CD14-positive monocyte (primary cell): ENCODE measurements around the gene STK36. TPM values are rescaled to one million over a fixed set of nuclear protein-coding genes. Genes with fewer than 3 reads are reported as not detected.

Source experiments
- DNase-seq, 3 donors: peaks; one replicate each; pipeline ENCODE4 v3.0.0-alpha.2; 2011 to 2022
- H2AFZ ChIP-seq: 2 replicates; pipeline ENCODE4 v1.6.0; 2012; ENCODE audit warnings: mild to moderate bottlenecking, low read depth, low read length, inconsistent platforms; ENCODE audit not compliant: insufficient read depth, poor library complexity, severe bottlenecking
- H3K27ac ChIP-seq, 2 donors: 1 replicate in 1 of 2; 2 replicates in 1 of 2; pipeline ENCODE4 v1.5.1; 2012 to 2013; ENCODE audit warnings: low read length in 2 of 2, control low read depth in 1 of 2, inconsistent platforms in 1 of 2, low read depth in 1 of 2, mild to moderate bottlenecking in 1 of 2
- H3K27me3 ChIP-seq, 2 donors: one replicate each; pipeline versions ENCODE4 v1.6.0 to v1.6.1; 2011 to 2013; ENCODE audit warnings: low read length in 2 of 2; ENCODE audit not compliant: control insufficient read depth in 2 of 2, insufficient read depth in 2 of 2
- H3K36me3 ChIP-seq, 2 donors: replicated peaks in 1 of 2; 1 replicate in 1 of 2; 2 replicates in 1 of 2; pipeline versions ENCODE4 v1.5.1 to v1.6.1; 2012 to 2013; ENCODE audit warnings: low read length in 2 of 2, control low read depth in 1 of 2, inconsistent platforms in 1 of 2, mild to moderate bottlenecking in 1 of 2; ENCODE audit not compliant: insufficient read depth in 2 of 2, control insufficient read depth in 1 of 2
- H3K4me1 ChIP-seq, 2 donors: 1 replicate in 1 of 2; 2 replicates in 1 of 2; pipeline versions ENCODE4 v1.5.1 to v1.6.1; 2012 to 2013; ENCODE audit warnings: low read length in 2 of 2, control low read depth in 1 of 2, inconsistent platforms in 1 of 2, mild to moderate bottlenecking in 1 of 2, moderate library complexity in 1 of 2; ENCODE audit not compliant: insufficient read depth in 2 of 2, control insufficient read depth in 1 of 2
- H3K4me2 ChIP-seq: replicated peaks from 2 replicates; pipeline ENCODE3; 2012; ENCODE audit warnings: low read length, moderate library complexity, mild to moderate bottlenecking; ENCODE audit not compliant: poor library complexity, severe bottlenecking; ENCODE audit errors: extremely low read depth
- H3K4me3 ChIP-seq, 3 experiments: fragments of 200-600 bp in 1 of 3; sonication (generic) in 1 of 3; replicated peaks in 1 of 3; 1 replicate in 2 of 3; 2 replicates in 1 of 3; pipeline ENCODE4 v1.5.1; 2011 to 2013; ENCODE audit warnings: low read length in 3 of 3, mild to moderate bottlenecking in 3 of 3, control low read depth in 2 of 3, low read depth in 2 of 3, inconsistent platforms in 1 of 3, moderate library complexity in 1 of 3
- H3K79me2 ChIP-seq: 2 replicates; pipeline ENCODE4 v1.6.0; 2012; ENCODE audit warnings: mild to moderate bottlenecking, control low read depth, inconsistent platforms, low read length, moderate library complexity; ENCODE audit not compliant: insufficient read depth
- H3K9ac ChIP-seq: 2 replicates; pipeline ENCODE4 v1.6.0; 2017; ENCODE audit warnings: low read length, mild to moderate bottlenecking; ENCODE audit not compliant: insufficient read depth, poor library complexity, severe bottlenecking
- H3K9me3 ChIP-seq, 2 donors: replicated peaks in 1 of 2; 1 replicate in 1 of 2; 2 replicates in 1 of 2; pipeline versions ENCODE4 v1.5.1 to v1.6.1; 2012 to 2013; ENCODE audit warnings: low read length in 2 of 2, control low read depth in 1 of 2; ENCODE audit not compliant: control insufficient read depth in 1 of 2, insufficient read depth in 1 of 2
- H4K20me1 ChIP-seq: 2 replicates; pipeline ENCODE4 v1.6.0; 2012; ENCODE audit warnings: mild to moderate bottlenecking, low read length, control low read depth, moderate library complexity; ENCODE audit not compliant: insufficient read depth
- H3K27ac Mint-ChIP-seq, 7 donors: one replicate each; pipeline ENCODE4 v1.8.0; 2020; ENCODE audit warnings: mild to moderate bottlenecking in 7 of 7, mixed read lengths in 7 of 7, moderate library complexity in 6 of 7, inconsistent platforms in 2 of 7
- H3K27me3 Mint-ChIP-seq, 3 donors: one replicate each; pipeline ENCODE4 v1.8.0; 2021 to 2022; ENCODE audit warnings: low read depth in 3 of 3, mild to moderate bottlenecking in 3 of 3, mixed read lengths in 3 of 3, moderate library complexity in 3 of 3, inconsistent platforms in 1 of 3
- H3K36me3 Mint-ChIP-seq, 2 donors: one replicate each; pipeline ENCODE4 v1.8.0; 2020; ENCODE audit warnings: mixed read lengths in 2 of 2, inconsistent platforms in 1 of 2, mild to moderate bottlenecking in 1 of 2
- H3K4me1 Mint-ChIP-seq: one replicate; pipeline ENCODE4 v1.8.0; 2020; ENCODE audit warnings: mild to moderate bottlenecking, mixed read lengths
- H3K4me3 Mint-ChIP-seq, 2 donors: one replicate each; pipeline ENCODE4 v1.8.0; 2020; ENCODE audit warnings: mild to moderate bottlenecking in 2 of 2, mixed read lengths in 2 of 2, moderate library complexity in 1 of 2
- H3K9me3 Mint-ChIP-seq, 7 donors: one replicate each; pipeline ENCODE4 v1.8.0; 2020 to 2022; ENCODE audit warnings: mixed read lengths in 7 of 7, mild to moderate bottlenecking in 6 of 7, moderate library complexity in 6 of 7, inconsistent platforms in 2 of 7
- WGBS: methylation state at CpG from one replicate; pipeline ENCODE4 v1.1.5; 2013; ENCODE audit warnings: missing lambda C conversion rate; ENCODE audit not compliant: insufficient coverage; 5-methylcytosine and 5-hydroxymethylcytosine counted together
- intact Hi-C, 2 donors: fragments of 100-400 bp; cut with micrococcal nuclease; formaldehyde crosslinking; loops; one replicate each; pipeline versions ENCODE4 v1.15.0 to v1.15.1; 2023
- polyA plus RNA-seq, 3 donors: library from polyadenylated mRNA; depleted of rRNA in 1 of 3; unstranded in 2 of 3; stranded (reverse) in 1 of 3; fragments of 300-500 nt in 2 of 3; fragments of >200 nt in 1 of 3; fragmentation: Illumina TruSeq in 2 of 3; gene quantifications; 1 replicate in 2 of 3; 2 replicates in 1 of 3; pipeline ENCODE4 v1.2.3, GENCODE V29; 2012 to 2021
- TF ChIP-seq, protein P1 (sequence below): fragments of 200-600 bp; IDR thresholded peaks from one replicate; pipeline ENCODE4 v1.8.0; 2022; ENCODE audit warnings: antibody characterized with exemption, mild to moderate bottlenecking

Gene STK36
- polyA plus RNA-seq, 3 donors, result 1.3 to 36.2 (median 3.3) TPM

DNA sequence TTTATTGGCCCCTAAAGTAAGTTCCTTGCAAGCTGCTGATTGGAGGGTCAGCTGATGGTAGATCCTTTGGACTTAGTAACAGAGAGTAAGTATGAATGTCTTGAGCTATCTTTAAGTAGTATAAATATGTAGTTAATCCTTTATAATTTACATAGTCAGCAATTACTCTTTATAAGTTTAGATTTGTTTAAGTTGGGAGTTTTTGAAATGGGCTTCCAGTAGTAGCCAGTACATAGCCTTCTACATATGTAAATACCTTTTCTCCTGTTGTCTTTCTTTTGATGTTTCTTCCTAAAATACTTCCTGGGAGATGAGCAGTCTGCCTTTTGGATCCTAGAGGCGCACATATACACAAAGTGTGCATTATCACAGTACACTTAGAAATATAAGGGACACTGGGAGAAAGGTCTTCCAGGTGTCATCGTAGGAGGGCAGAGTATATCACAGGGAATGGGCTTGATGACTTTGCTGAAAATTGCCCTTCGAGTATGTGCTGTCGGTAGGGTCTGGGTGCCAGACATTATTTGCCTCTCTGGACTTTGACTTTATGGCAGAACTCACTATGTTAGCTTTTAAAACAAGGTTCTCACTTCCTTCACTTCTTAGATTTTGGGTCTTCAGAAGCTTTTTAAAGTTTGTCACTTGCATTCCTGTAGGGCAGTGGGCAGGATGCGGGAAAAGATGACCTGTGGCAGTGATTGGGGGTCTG, 60.3 kb downstream of the STK36 start:
- H3K36me3 Mint-ChIP-seq, result peaks cover 39 to 53% of the 10 kb centered on the region in 2 donors
- peak overlapping the region in 1 of 2 donors; percentile 35 for H3K4me3 Mint-ChIP-seq

DNA sequence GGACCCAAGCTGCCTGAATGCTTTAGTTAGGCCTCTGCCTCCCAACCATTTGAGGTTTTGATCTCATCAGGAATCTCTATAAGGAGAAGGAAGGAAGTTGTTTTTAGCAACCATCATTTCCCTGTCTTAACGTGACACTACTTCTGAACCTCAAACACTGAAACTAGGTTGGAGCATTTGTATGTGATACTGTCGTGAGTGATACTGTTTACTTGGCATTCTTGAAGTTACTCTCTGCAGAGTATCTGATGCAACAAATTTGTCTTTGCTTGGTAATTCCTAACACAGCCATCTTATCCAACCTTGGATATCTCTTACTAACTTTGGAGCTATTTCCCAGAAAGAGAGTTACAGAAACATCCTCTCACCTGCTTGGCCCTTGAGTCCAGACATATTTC, 60.9 kb downstream of the STK36 start:
- peak overlapping the region; percentile 98 to 100 (median 100) for H3K27ac Mint-ChIP-seq
- Histone ChIP-seq H3K4me3 (peak overlapping the region in 1 of 3 experiments; percentile 29), H3K4me1 (peaks cover 51 to 56% of the 10 kb centered on the region in 2 donors), H3K4me2 (peak overlapping the region; percentile 6), H3K9me3 (peaks cover 0 to under 1% of the 10 kb centered on the region in 2 donors), H3K36me3 (peaks cover 9 to 14% of the 10 kb centered on the region in 2 donors), H4K20me1 (no peaks in the 10 kb centered on the region), H3K9ac (peak overlapping the region; percentile 70), H3K27me3 (no peaks in the 10 kb centered on the region), H3K79me2 (peaks cover 60% of the 10 kb centered on the region), H2AFZ (no peak overlapping the region), H3K27ac (peak overlapping the region; percentile 95 to 99)
- peaks cover 43 to 53% of the 10 kb centered on the region in 2 donors for H3K36me3 Mint-ChIP-seq
- TF ChIP-seq, protein P1, sequence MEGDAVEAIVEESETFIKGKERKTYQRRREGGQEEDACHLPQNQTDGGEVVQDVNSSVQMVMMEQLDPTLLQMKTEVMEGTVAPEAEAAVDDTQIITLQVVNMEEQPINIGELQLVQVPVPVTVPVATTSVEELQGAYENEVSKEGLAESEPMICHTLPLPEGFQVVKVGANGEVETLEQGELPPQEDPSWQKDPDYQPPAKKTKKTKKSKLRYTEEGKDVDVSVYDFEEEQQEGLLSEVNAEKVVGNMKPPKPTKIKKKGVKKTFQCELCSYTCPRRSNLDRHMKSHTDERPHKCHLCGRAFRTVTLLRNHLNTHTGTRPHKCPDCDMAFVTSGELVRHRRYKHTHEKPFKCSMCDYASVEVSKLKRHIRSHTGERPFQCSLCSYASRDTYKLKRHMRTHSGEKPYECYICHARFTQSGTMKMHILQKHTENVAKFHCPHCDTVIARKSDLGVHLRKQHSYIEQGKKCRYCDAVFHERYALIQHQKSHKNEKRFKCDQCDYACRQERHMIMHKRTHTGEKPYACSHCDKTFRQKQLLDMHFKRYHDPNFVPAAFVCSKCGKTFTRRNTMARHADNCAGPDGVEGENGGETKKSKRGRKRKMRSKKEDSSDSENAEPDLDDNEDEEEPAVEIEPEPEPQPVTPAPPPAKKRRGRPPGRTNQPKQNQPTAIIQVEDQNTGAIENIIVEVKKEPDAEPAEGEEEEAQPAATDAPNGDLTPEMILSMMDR, result no peak
- H3K27me3 Mint-ChIP-seq, result peaks cover 0 to 1% (median 0%) of the 10 kb centered on the region in 3 donors
- peaks cover 1 to 11% (median 3%) of the 10 kb centered on the region in 7 donors for H3K9me3 Mint-ChIP-seq
- peak overlapping the region; percentile 5 to 33 for H3K4me3 Mint-ChIP-seq
- DNase-seq, result peak; percentile 45 to 64 (median 64)
- intact Hi-C loops, result loop anchor here in 1 of 2 donors (1.0 to 5.0 kb wide), 3 partner anchors 12 to 105 kb away; no protein-coding TSS in a partner anchor
- WGBS, result no CpG with 5 or more reads among the region's 2 CpGs
- peaks cover 67% of the 10 kb centered on the region for H3K4me1 Mint-ChIP-seq

More for the DNA sequence above, 60.3 kb downstream of the STK36 start:
- Histone ChIP-seq H3K9me3 (peaks cover 6% of the 10 kb centered on the region in 2 donors), H2AFZ (no peak overlapping the region), H3K4me1 (peaks cover 51 to 56% of the 10 kb centered on the region in 2 donors), H3K4me2 (peak overlapping the region; percentile 32), H3K36me3 (peaks cover 4 to 14% of the 10 kb centered on the region in 2 donors), H3K9ac (peak overlapping the region; percentile 70), H4K20me1 (no peaks in the 10 kb centered on the region), H3K27ac (peak overlapping the region; percentile 95 to 99), H3K27me3 (no peaks in the 10 kb centered on the region), H3K79me2 (peaks cover 56% of the 10 kb centered on the region), H3K4me3 (peak overlapping the region in 1 of 3 experiments; percentile 29)
- Mint-ChIP-seq H3K27me3 (peaks cover 0 to 1% (median 0%) of the 10 kb centered on the region in 3 donors), H3K9me3 (peaks cover 7 to 13% (median 8%) of the 10 kb centered on the region in 7 donors), H3K4me1 (peaks cover 67% of the 10 kb centered on the region), H3K27ac (peak overlapping the region; percentile 98 to 100 (median 100))
- TF ChIP-seq, protein P1, result no peak
- no peak for DNase-seq
- intact Hi-C loops, result loop anchor here in 1 of 2 donors (5.0 kb wide), 2 partner anchors 90 to 105 kb away; no protein-coding TSS in a partner anchor
- 100% methylated on average over 4 of the region's 5 CpGs for WGBS
